Peyer's patch (tissue), 4 donors: ENCODE measurements around the gene SLC19A3.

Source experiments
- POLR2A ChIP-seq, 2 donors: fragments of 450-650 bp; IDR thresholded peaks; one replicate each; pipeline ENCODE4 v1.5.1; 2017; ENCODE audit warnings: antibody characterized with exemption in 2 of 2, mild to moderate bottlenecking in 2 of 2, moderate library complexity in 2 of 2
- TF ChIP-seq, protein P1 (sequence below), 6 experiments: fragments of 450-650 bp in 4 of 6; fragments of 200-600 bp in 2 of 6; sonication (generic) in 1 of 6; IDR thresholded peaks; one replicate each; pipeline ENCODE4 v1.5.1; 2017 to 2019; ENCODE audit warnings: antibody characterized with exemption in 6 of 6, mild to moderate bottlenecking in 3 of 6, moderate library complexity in 1 of 6

DNA sequence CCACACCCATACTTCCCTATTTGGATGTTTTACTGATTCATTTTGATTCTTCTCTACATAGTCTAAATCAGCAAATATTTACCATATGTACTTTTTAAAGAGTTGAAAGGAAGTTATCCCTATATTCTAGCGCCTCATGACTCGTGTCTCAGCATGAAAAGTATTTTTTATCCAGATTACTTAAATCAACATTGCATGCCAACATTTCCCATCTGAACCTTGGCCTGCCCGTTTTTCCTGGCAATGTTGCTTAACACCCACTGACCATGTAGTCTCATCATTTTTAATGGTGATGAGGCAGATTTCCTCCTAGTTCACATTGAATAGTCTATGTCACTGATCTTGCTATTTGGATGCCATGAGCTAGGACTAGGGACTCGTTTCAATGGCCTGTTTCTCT, 64.4 kb downstream of the SLC19A3 start:
- TF ChIP-seq, protein P1, sequence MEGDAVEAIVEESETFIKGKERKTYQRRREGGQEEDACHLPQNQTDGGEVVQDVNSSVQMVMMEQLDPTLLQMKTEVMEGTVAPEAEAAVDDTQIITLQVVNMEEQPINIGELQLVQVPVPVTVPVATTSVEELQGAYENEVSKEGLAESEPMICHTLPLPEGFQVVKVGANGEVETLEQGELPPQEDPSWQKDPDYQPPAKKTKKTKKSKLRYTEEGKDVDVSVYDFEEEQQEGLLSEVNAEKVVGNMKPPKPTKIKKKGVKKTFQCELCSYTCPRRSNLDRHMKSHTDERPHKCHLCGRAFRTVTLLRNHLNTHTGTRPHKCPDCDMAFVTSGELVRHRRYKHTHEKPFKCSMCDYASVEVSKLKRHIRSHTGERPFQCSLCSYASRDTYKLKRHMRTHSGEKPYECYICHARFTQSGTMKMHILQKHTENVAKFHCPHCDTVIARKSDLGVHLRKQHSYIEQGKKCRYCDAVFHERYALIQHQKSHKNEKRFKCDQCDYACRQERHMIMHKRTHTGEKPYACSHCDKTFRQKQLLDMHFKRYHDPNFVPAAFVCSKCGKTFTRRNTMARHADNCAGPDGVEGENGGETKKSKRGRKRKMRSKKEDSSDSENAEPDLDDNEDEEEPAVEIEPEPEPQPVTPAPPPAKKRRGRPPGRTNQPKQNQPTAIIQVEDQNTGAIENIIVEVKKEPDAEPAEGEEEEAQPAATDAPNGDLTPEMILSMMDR (IDR thresholded peaks at IDR 0.05), result no peak
- TF ChIP-seq POLR2A (IDR thresholded peaks at IDR 0.05), result no peak
